Endothelial cell of umbilical vein (primary cell): ENCODE data around the gene GTPBP4. TPM values are rescaled to one million over a fixed set of nuclear protein-coding genes. Genes with fewer than 3 reads are reported as not detected.

Source experiments
- BruUV-seq: library from RNA; stranded (reverse); fragments of 400-500 nt; replicated peaks from 2 replicates; lab custom pipeline; 2021; lab: Mats Ljungman, UMichigan
- CTCF ChIA-PET: fragments of 300-600, 350-600 bp; sonication (Branson Sonifier 250); formaldehyde crosslinking; loops from one replicate; lab custom pipeline; 2021; ENCODE audit warnings: antibody characterized with exemption, inconsistent platforms; lab: Charles Lee
- POLR2A ChIA-PET: fragments of 300-600, 350-600 bp; sonication (Branson Sonifier 250); formaldehyde crosslinking; loops from one replicate; lab custom pipeline; 2021; ENCODE audit warnings: antibody characterized with exemption, inconsistent platforms; lab: Charles Lee
- DNase-seq: peaks from one replicate; pipeline ENCODE4 v3.0.0-alpha.2; 2011; ENCODE audit warnings: low read depth, low spot score
- FAIRE-seq: peaks from 2 replicates; lab custom pipeline; 2011; peaks lifted over from hg19 to GRCh38; lab: Jason Lieb, UNC
- H2AFZ ChIP-seq: 2 replicates; pipeline ENCODE4 v1.6.0; 2012; ENCODE audit warnings: low read depth, low read length, control low read depth, inconsistent platforms
- H3K27ac ChIP-seq: 2 replicates; pipeline ENCODE4 v1.5.1; 2011; ENCODE audit warnings: low read depth, mild to moderate bottlenecking, control low read depth, low read length, moderate library complexity; ENCODE audit not compliant: insufficient read depth
- H3K27me3 ChIP-seq, 2 experiments: 2 replicates each; pipeline versions ENCODE4 v1.6.0 to v1.6.1; 2011; ENCODE audit warnings: low read length in 2 of 2, mixed read lengths in 1 of 2; ENCODE audit not compliant: control insufficient read depth in 2 of 2, insufficient read depth in 2 of 2
- H3K36me3 ChIP-seq, 2 experiments: 2 replicates in 1 of 2; 3 replicates in 1 of 2; pipeline ENCODE4 v1.5.1; 2011; ENCODE audit warnings: low read length in 2 of 2, mild to moderate bottlenecking in 1 of 2, moderate library complexity in 1 of 2; ENCODE audit not compliant: control insufficient read depth in 2 of 2, insufficient read depth in 2 of 2; ENCODE audit errors: extremely low read depth in 1 of 2
- H3K4me1 ChIP-seq: 3 replicates; pipeline ENCODE4 v1.5.1; 2011; ENCODE audit warnings: mild to moderate bottlenecking, low read length; ENCODE audit not compliant: control insufficient read depth, insufficient read depth; ENCODE audit errors: extremely low read depth
- H3K4me2 ChIP-seq: 2 replicates; pipeline ENCODE4 v1.6.1; 2011; ENCODE audit warnings: low read length, control low read depth, mixed read lengths; ENCODE audit not compliant: insufficient read depth
- H3K4me3 ChIP-seq, 3 experiments: fragments of 200-600 bp in 1 of 3; sonication (generic), shearing (Covaris generic) in 1 of 3; replicated peaks in 1 of 3; 2 replicates each; pipeline ENCODE4 v1.5.1; 2011 to 2016; ENCODE audit warnings: control low read depth in 3 of 3, low read length in 3 of 3, mild to moderate bottlenecking in 2 of 3, inconsistent platforms in 1 of 3, low read depth in 1 of 3, moderate library complexity in 1 of 3; ENCODE audit not compliant: insufficient read depth in 1 of 3
- H3K79me2 ChIP-seq: 2 replicates; pipeline ENCODE4 v1.6.0; 2012; ENCODE audit warnings: low read length, inconsistent platforms; ENCODE audit not compliant: control insufficient read depth, insufficient read depth
- H3K9ac ChIP-seq: replicated peaks from 2 replicates; pipeline ENCODE3; 2011; ENCODE audit warnings: low read length, control low read depth; ENCODE audit not compliant: insufficient read depth; ENCODE audit errors: extremely low read depth
- H3K9me1 ChIP-seq: replicated peaks from 3 replicates; pipeline ENCODE4 v1.6.0; 2011; ENCODE audit warnings: mild to moderate bottlenecking, low read length; ENCODE audit not compliant: control insufficient read depth, insufficient read depth; ENCODE audit errors: extremely low read depth
- H3K9me3 ChIP-seq: replicated peaks from 2 replicates; pipeline ENCODE4 v1.5.1; 2012; ENCODE audit warnings: low read length, inconsistent platforms; ENCODE audit not compliant: control insufficient read depth, insufficient read depth
- H4K20me1 ChIP-seq: replicated peaks from 2 replicates; pipeline ENCODE3; 2011; ENCODE audit warnings: mild to moderate bottlenecking, low read length; ENCODE audit not compliant: control insufficient read depth, insufficient read depth; ENCODE audit errors: extremely low read depth
- CTCF ChIP-seq, 2 donors: IDR thresholded peaks; 1 replicate in 1 of 2; 2 replicates in 1 of 2; pipeline ENCODE4 v1.5.1; 2011; ENCODE audit warnings: low read length in 2 of 2, mild to moderate bottlenecking in 2 of 2, moderate library complexity in 2 of 2, control low read depth in 1 of 2, inconsistent platforms in 1 of 2, low read depth in 1 of 2; ENCODE audit not compliant: insufficient read depth in 1 of 2; ENCODE audit errors: extremely low read depth in 1 of 2
- EZH2 ChIP-seq: IDR thresholded peaks from 2 replicates; pipeline ENCODE4 v1.6.1; 2012; ENCODE audit warnings: borderline replicate concordance, low read depth, mild to moderate bottlenecking, moderate library complexity, low read length, inconsistent platforms; ENCODE audit not compliant: severe bottlenecking
- FOS ChIP-seq: IDR thresholded peaks from 2 replicates; pipeline ENCODE4 v1.6.1; 2011; ENCODE audit warnings: mild to moderate bottlenecking, low read length, moderate library complexity, borderline replicate concordance; ENCODE audit not compliant: insufficient read depth
- GATA2 ChIP-seq: IDR thresholded peaks from 2 replicates; pipeline ENCODE4 v1.7.0; 2011; ENCODE audit warnings: low read depth, mild to moderate bottlenecking, moderate library complexity, mixed read lengths, low read length; ENCODE audit not compliant: insufficient read length, insufficient read depth
- JUN ChIP-seq: IDR thresholded peaks from 2 replicates; pipeline ENCODE4 v1.6.1; 2011; ENCODE audit warnings: borderline replicate concordance, low read depth; ENCODE audit not compliant: insufficient read length, insufficient read depth
- MAX ChIP-seq: IDR thresholded peaks from 2 replicates; pipeline ENCODE4 v1.6.1; 2011; ENCODE audit not compliant: insufficient read depth, insufficient read length
- POLR2AphosphoS5 ChIP-seq: IDR thresholded peaks from 2 replicates; pipeline ENCODE4 v1.6.1; 2012; ENCODE audit warnings: low read depth, mild to moderate bottlenecking, control low read depth, low read length, moderate library complexity; ENCODE audit not compliant: insufficient read depth
- dilution Hi-C: fragments of 300-500 bp; cut with MboI; formaldehyde crosslinking; loops from one replicate; pipeline ENCODE4 v1.15.0; 2019; ENCODE audit warnings: low sequenced_read_pairs; ENCODE audit not compliant: extremely low pct_ligation_motif_present
- intact Hi-C: fragments of 100-400 bp; cut with micrococcal nuclease; formaldehyde crosslinking; loops from one replicate; pipeline ENCODE4 v1.10.0; 2022
- polyA plus RNA-seq, 4 experiments: library from polyadenylated mRNA; depleted of rRNA in 3 of 4; stranded (reverse) in 3 of 4; unstranded in 1 of 4; fragments of >200 nt; gene quantifications; 2 replicates each; pipeline versions ENCODE4 v1.2.1 to v1.2.3, GENCODE V29; 2011 to 2012; ENCODE audit warnings: missing spikeins in 1 of 4
- total RNA-seq: library from RNA; stranded (reverse); gene quantifications from 2 replicates; pipeline ENCODE4 v1.2.3, GENCODE V29; 2021

Gene GTPBP4
- total and polyA plus RNA-seq, 2 donors (not counting 3 experiments of a cell fraction or from before 2014, with no cell fraction given), result 12.4 to 69.3 TPM

- dilution Hi-C loops, result no loop called here
- Histone ChIP-seq H3K4me1 (peaks cover 8% of the 10 kb centered on the region), H3K79me2 (no peaks in the 10 kb centered on the region), H3K27ac (no peak overlapping the region), H3K27me3 (no peaks in the 10 kb centered on the region), H3K4me2 (no peak overlapping the region), H3K4me3 (no peak overlapping the region), H3K9ac (no peak overlapping the region), H3K9me1 (no peaks in the 10 kb centered on the region), H2AFZ (no peak overlapping the region), H3K9me3 (no peaks in the 10 kb centered on the region), H3K36me3 (no peaks in the 10 kb centered on the region), H4K20me1 (no peaks in the 10 kb centered on the region)
- DNase-seq (no peak), FAIRE-seq (no peak)
- ChIA-PET CTCF (no interaction called here), POLR2A (no interaction called here)
- no TSS peak for BruUV-seq
- intact Hi-C loops, result loop anchor here (1.0 kb wide), 1 partner anchor 45 kb away; the partner anchor contains the start of gene GTPBP4
- TF ChIP-seq POLR2AphosphoS5 (no peak), FOS (no peak), JUN (no peak), GATA2 (no peak), CTCF (IDR thresholded peaks at IDR 0.05; ENCODE audit: extremely low read depth in 1 of 2, insufficient read depth in 1 of 2, low read depth in 1 of 2, low read length in 2 of 2) (no peak), EZH2 (no peak), MAX (no peak)
Measured at GRCh38 chr10:943334-944033, 44.8 kb upstream of the GTPBP4 start.
